GM12891 (cell line): Measurements from ENCODE around the gene SEMA4D.
A peak's percentile ranks its signal among the peaks of the same experiment; 100 is the strongest.
"Not testable (repeated sequence)": the region's sequence is repeated elsewhere in the genome, so short reads cannot be mapped to it uniquely, and the experiment has no call there.

Source experiments
- DNase-seq: peaks from one replicate; pipeline ENCODE4 v3.0.0; 2011; ENCODE audit warnings: low spot score; ENCODE audit not compliant: insufficient read length
- FAIRE-seq: peaks from 2 replicates; lab custom pipeline; 2011; peaks lifted over from hg19 to GRCh38; lab: Jason Lieb, UNC
- PAX5 ChIP-seq: IDR thresholded peaks from 2 replicates; pipeline ENCODE4 v1.6.1; 2011; ENCODE audit warnings: low read length, moderate library complexity, mild to moderate bottlenecking; ENCODE audit not compliant: insufficient read depth, severe bottlenecking
- POLR2A ChIP-seq: IDR thresholded peaks from 2 replicates; pipeline ENCODE4 v1.6.1; 2011; ENCODE audit warnings: low read depth, low read length, control low read depth
- POLR2AphosphoS5 ChIP-seq: IDR thresholded peaks from 2 replicates; pipeline ENCODE4 v1.6.1; 2011; ENCODE audit warnings: low read depth, low read length, control low read depth
- POU2F2 ChIP-seq: IDR thresholded peaks from 2 replicates; pipeline ENCODE4 v1.6.1; 2011; ENCODE audit warnings: low read depth, mild to moderate bottlenecking, control low read depth, low read length, moderate library complexity
- SPI1 ChIP-seq: IDR thresholded peaks from 2 replicates; pipeline ENCODE4 v1.6.1; 2011; ENCODE audit warnings: low read depth, low read length, control low read depth
- TAF1 ChIP-seq: IDR thresholded peaks from 2 replicates; pipeline ENCODE4 v1.6.1; 2011; ENCODE audit warnings: low read depth, low read length, control low read depth

SEMA4D gene

DNA sequence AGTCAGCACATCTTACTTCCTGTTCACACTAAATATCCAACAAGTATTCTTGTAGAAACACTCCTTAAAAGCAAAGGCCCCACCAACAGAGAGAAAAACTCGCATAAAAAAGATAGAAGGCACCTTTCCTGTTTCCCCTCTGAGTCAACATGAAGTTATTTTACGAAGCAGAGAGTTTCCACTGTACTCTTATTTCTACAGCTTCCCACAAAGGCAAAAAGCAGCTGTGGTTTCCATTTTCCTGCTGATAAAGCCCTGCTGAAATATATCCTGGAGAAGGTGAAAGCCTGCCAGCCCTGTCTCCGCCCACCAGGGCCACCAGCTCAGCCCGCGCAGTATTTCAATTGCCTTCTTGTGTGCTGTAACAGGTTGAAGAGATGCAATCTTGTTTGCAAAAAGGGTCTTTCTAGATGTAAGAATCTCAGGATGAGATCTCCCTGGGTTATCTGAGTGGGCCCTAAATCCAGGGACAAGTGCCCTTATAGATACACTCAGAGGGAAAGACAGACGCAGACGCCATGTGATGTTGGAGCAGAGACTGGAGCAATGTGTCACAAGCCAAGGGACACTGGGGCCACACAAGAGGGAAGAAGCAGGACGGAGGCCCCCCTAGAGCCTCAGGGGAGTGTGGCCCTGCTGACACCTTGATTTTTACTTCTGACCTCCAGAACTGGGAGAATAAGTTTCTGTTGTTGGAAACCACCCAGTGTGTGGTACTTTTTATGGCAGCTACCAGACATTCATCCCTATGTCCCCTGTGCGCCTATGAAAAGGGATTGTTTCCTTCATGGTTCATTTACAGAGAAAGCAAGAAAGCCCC is 19.9 kb downstream of the SEMA4D start:
- TF ChIP-seq POLR2A (no peak), SPI1 (no peak), POLR2AphosphoS5 (no peak), PAX5 (no peak), POU2F2 (no peak), TAF1 (no peak)
- peak; percentile 62 for FAIRE-seq
- DNase-seq, result no peak

DNA sequence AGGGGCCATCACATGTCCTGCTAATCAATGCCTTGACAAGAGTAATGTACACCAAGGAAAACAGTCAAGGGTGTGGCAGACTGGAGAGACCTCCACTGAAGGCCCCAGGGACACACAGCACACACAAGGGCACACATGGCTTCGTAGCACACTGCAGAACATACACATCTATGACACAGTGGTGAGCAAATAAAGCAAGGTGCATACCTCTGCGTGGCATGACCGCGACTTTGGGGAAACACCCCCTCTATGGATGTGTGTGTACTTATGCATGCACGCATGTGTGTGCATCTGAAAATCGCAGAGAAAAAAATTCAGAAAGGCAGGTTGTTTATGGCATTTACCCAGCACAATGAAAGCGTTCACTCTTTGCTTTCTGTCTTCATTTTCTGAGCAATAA is 20.5 kb downstream of the SEMA4D start:
- no peak for TF ChIP-seq POLR2A
- TF ChIP-seq TAF1, result no peak
- TF ChIP-seq POU2F2, result no peak
- no peak for TF ChIP-seq SPI1
- TF ChIP-seq POLR2AphosphoS5, result no peak
- TF ChIP-seq PAX5, result no peak
- peak; percentile 51 for FAIRE-seq
- no peak for DNase-seq

DNA sequence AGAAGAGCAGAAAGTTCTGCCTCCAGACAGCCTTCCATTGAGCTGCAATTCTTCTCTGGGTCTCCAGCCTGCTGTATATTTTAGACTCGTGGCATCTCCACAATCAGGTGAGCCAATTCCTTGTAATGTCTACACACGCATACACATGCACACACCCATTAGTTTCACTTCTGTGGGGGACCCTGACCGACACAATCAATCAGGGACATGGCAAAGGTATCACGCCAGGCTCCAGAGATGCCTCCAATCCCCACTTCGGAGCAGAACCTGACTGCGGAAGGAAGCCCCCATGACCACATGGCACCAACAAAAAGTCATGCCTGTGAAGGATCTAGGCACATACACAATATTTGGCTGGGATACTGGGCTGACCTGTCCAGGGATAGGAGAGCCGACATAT is 21.4 kb downstream of the SEMA4D start:
- FAIRE-seq (no peak), DNase-seq (no peak)
- TF ChIP-seq POLR2A (no peak), PAX5 (no peak), POU2F2 (no peak), TAF1 (no peak), SPI1 (no peak), POLR2AphosphoS5 (no peak)

DNA sequence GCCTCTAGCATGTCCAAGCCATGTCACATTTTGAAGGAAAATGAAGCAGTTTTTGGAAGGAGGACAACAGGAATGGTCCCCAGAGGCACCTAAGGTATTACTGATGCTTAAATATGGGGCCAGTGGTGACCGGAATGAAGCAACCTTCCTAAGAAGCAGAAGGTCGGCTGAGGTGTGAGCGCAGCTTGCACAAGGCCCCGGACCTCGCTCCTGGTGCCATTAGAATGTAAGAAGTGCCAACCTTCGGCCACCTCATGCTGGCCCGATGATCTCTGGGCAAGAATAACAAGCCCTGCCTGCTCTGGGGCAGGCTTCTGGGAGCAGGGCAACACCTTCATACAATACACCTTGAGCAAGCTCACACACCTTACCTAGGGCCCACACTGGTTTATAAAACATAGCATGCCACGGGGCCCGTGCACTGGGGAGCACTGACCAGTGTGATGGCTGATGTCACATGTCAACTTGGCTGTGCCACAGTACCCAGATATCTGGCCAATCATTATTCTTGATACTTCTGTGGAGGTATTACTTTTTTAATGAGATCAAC is 21.9 kb downstream of the SEMA4D start:
- DNase-seq, result no peak
- no peak for TF ChIP-seq POLR2AphosphoS5
- no peak for TF ChIP-seq PAX5
- no peak for TF ChIP-seq TAF1
- no peak for TF ChIP-seq SPI1
- no peak for TF ChIP-seq POU2F2
- TF ChIP-seq POLR2A, result no peak
- no peak for FAIRE-seq

DNA sequence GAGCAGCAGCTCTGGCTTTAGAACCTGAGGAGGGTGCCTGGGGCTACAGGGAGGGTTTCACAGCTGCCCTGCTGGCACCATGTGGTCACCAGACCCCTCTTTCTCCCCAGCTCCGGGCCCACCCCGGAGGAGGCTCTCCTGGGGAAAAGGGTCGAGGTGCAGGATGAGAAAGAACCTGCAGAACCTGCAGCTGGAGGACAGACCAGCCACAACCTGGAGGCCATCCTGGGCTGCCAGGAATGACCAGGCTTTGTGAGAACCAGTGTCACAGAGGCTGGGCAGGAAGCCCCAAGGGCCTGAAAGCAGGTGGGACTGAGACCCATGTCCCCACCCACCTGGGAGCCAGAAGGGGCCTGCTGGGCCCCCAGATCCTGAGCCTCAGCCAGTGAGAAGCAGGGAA is 23.0 kb downstream of the SEMA4D start:
- TF ChIP-seq POU2F2, result no peak
- TF ChIP-seq SPI1, result no peak
- TF ChIP-seq PAX5, result no peak
- no peak for TF ChIP-seq POLR2AphosphoS5
- TF ChIP-seq POLR2A, result no peak
- no peak for TF ChIP-seq TAF1
- no peak for DNase-seq
- no peak for FAIRE-seq

DNA sequence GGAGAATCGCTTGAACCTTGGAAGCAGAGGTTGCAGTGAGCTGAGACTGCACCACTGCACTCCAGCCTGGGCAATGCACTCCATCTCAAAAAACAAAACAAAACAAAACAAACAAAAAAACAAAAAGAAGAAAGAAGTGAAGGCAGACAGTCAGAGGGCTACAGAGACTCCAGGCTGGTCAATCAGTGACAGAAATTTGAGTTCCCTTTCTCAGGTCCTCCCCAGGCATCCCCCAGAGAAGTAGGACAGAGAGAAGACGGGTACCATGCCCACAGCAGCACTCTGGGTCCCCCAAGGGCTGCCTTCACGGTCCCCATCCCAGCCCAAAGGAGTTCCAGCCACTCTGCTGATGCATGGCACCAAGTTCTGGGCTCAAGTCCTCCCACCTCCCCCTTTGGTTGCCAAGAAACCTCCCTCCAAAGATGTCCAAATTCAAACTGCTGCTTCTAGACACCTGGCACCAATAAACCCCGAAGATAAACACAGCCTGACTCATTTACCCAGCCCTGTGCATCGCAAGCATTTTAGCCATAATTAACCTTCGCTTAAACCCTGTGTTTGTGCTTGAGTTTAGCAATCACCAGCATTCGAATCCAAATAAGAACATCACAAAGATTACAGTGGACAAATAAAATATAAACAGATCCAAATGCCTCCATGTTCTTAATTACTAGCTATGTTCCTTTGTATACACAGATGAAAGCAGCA is 24.0 kb downstream of the SEMA4D start:
- DNase-seq (no peak), FAIRE-seq (no peak)
- TF ChIP-seq PAX5 (no peak), POLR2AphosphoS5 (no peak), POLR2A (no peak), TAF1 (no peak), SPI1 (no peak), POU2F2 (no peak)

DNA sequence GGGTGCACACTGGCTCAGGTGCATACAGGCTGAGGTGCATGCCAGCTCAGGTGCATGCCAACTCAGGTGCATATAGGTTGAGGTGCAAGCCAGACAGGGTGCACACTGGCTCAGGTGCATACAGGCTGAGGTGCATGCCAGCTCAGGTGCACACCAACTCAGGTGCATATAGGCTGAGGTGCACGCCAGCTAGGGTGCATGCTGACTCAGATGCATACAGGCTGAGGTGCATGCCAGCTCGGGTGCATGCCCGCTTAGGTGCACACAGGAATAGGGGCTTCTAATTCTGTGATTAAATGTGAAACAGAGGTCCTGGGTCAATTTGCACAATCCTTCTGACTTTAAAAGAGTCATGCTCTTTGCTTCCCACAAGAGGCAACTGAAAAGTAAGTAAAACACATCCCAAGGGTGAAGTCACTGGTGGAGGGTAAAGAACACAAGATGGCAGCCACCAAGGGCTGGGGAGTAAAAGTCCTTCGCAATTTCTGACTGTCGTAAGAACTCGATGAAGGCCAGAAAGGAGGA is 26.1 kb downstream of the SEMA4D start:
- not testable (repeated sequence) for DNase-seq, FAIRE-seq

DNA sequence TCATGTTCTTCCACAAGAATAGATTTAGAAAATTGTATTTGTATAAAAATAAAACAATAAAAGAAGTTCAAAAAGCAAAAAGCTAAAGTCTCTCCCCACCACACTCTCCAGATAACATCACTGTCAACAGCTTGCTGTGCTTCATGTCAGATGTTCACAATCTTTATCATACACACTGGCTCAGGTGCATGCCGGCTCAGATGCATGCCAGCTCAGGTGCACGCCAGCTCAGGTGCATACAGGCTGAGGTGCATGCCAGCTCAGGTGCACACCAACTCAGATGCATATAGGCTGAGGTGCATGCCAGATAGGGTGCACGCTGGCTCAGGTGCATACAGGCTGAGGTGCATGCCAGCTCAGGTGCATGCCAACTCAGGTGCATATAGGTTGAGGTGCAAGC is 26.5 kb downstream of the SEMA4D start:
- DNase-seq (no peak), FAIRE-seq (no peak)
- TF ChIP-seq POLR2AphosphoS5 (no peak), SPI1 (no peak), PAX5 (no peak), POU2F2 (no peak), TAF1 (no peak), POLR2A (no peak)

DNA sequence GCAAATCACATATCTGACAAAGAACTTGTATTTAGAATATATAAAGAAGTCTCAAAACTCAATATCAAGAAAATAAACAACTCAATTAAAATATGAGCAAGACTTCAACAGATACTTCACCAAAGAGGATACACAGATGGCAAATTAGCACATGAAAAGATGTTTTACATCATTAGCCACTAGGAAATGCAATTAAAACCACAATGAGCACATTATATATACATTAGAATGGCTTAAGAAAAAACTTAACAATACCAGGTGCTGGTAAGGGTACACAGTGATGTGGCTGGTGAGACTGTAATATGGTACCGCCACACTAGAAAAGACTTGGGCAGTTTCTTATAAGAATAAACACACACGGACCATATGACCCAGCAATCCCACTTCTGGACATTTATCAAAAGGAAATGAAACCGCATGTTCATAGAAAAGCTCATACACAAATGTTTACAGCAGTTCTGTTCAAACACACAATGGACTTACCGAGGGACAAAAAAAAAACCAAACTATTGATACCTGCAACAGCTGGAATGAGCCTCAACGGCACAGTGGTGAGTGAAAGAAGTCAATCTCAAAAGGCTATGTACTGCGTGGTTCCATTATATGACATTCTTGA is 27.6 kb downstream of the SEMA4D start:
- FAIRE-seq (no peak), DNase-seq (no peak)
- no peak for TF ChIP-seq POLR2AphosphoS5
- 0 out of 2 replicates have a peak, but pooled peaks have one; percentile 10 for TF ChIP-seq SPI1
